Ascending aorta (tissue), 2 donors: ENCODE results near the gene EDN1. TPM values are rescaled to one million over a fixed set of nuclear protein-coding genes. Genes with fewer than 3 reads are reported as not detected.
"Not testable (repeated sequence)": the region's sequence is repeated elsewhere in the genome, so short reads cannot be mapped to it uniquely, and the experiment has no call there.

ENCODE experiments used
- DNase-seq, 2 donors: peaks; one replicate each; pipeline ENCODE4 v3.0.0-alpha.2; 2019; ENCODE audit warnings: low spot score in 2 of 2
- H3K27ac ChIP-seq, 2 donors: fragments of 200-600 bp; sonication (generic); one replicate each; pipeline ENCODE4 v1.5.1; 2016 to 2017; ENCODE audit warnings: mild to moderate bottlenecking in 1 of 2
- H3K27me3 ChIP-seq: fragments of 200-600 bp; sonication (generic); one replicate; pipeline ENCODE4 v1.5.1; 2017
- H3K36me3 ChIP-seq, 2 donors: fragments of 200-600 bp; sonication (generic); one replicate each; pipeline ENCODE4 v1.5.1; 2016
- H3K4me1 ChIP-seq, 2 donors: fragments of 200-600 bp; sonication (generic); one replicate each; pipeline ENCODE4 v1.5.1; 2016 to 2017; ENCODE audit warnings: mild to moderate bottlenecking in 1 of 2
- H3K4me3 ChIP-seq, 2 donors: fragments of 200-600 bp; sonication (generic); one replicate each; pipeline ENCODE4 v1.5.1; 2016 to 2017; ENCODE audit warnings: mild to moderate bottlenecking in 1 of 2
- H3K9me3 ChIP-seq, 2 donors: fragments of 200-600 bp; sonication (generic); one replicate each; pipeline ENCODE4 v1.5.1; 2016
- CTCF ChIP-seq, 3 experiments: fragments of 200-600 bp in 2 of 3; fragments of 450-650 bp in 1 of 3; sonication (generic) in 2 of 3; IDR thresholded peaks; one replicate each; pipeline ENCODE4 v1.5.1; 2016 to 2019; ENCODE audit warnings: antibody characterized with exemption in 3 of 3, mild to moderate bottlenecking in 1 of 3, moderate library complexity in 1 of 3
- intact Hi-C: fragments of 100-400 bp; cut with DNase I; formaldehyde crosslinking; loops from one replicate; pipeline ENCODE4 v1.15.1; 2023
- total RNA-seq: library from RNA; depleted of rRNA; stranded (reverse); fragments of >200 nt; gene quantifications from one replicate; pipeline ENCODE4 v1.1.0, GENCODE V29; 2016

EDN1 gene
- total RNA-seq, 1 donor from 2014 or later = 27.8 TPM

DNA sequence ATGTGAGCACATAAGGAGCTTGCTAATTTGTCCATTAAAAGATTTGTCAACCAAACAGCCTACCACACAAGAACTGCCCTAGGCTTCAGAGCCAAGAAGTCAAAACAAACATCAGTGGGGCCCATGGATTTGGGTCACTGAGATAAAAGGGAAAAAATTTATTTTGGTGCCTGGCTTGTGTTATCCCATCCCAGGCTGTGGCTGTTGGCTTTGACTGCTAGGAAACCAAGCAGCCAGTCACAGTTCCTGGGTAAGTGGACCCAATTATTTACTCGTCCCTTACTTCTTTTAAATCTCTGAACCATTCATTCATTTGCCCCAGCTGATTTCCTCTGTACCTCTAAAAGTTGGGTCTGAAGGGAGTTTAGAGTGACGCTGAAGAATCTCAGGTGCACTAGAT is 41.3 kb downstream of the EDN1 start:
- Histone ChIP-seq H3K36me3 (no peaks in the 10 kb centered on the region), H3K4me1 (peaks cover 0 to 18% of the 10 kb centered on the region in 2 donors), H3K27ac (peak overlapping the region; percentile 69 to 80), H3K9me3 (no peaks in the 10 kb centered on the region), H3K27me3 (no peaks in the 10 kb centered on the region), H3K4me3 (no peak overlapping the region)
- TF ChIP-seq CTCF (IDR thresholded peaks at IDR 0.05) = no peak
- no peak for DNase-seq
- intact Hi-C loops = loop anchor here (2.0 kb wide), 1 partner anchor 17 kb away; no protein-coding TSS in a partner anchor

DNA sequence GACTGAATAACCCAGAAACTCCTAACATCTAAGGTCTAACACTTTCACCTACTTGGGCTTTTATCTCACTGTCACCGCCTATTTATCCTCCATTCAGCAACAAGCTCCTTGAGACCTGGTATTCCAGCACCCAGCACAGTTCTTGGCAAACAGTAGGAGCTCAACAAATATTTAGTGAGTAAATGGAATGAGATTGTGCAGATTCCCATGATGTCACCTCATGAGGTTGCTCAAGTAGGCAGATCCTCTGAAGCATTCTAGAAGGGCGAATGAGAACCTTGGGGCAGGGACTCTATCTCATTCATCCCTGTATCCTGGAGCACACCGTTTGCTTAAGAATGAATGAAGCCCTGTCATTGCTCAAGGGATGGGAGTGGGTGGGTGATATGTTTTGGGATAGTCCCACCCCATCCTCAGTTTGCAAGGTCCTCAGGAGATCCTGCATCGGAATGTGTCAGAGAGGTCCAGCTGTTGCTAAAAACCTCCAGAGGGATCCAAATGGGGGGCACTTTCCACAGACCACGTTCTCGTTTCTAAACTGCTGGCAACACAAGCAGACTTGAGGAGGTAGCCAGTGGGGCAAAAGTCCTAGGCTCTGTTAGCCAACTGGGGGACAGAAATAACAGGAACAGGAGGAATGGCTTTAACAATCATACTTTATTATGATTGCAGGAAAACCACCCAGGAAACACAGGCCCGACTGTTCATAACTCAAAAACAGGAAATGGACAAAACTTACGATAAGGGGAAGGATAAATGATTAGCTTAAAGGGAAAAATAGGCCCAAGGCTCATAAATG is 42.0 kb downstream of the EDN1 start:
- Histone ChIP-seq H3K27me3 (no peaks in the 10 kb centered on the region), H3K4me1 (peaks cover 0 to 18% of the 10 kb centered on the region in 2 donors), H3K36me3 (no peaks in the 10 kb centered on the region), H3K27ac (peak overlapping the region; percentile 69 to 80), H3K4me3 (no peak overlapping the region), H3K9me3 (no peaks in the 10 kb centered on the region)
- DNase-seq = peak in 1 of 2 donors; percentile 71
- no peak for TF ChIP-seq CTCF (IDR thresholded peaks at IDR 0.05)
- intact Hi-C loops = loop anchor here (2.0 kb wide), 1 partner anchor 17 kb away; no protein-coding TSS in a partner anchor

DNA sequence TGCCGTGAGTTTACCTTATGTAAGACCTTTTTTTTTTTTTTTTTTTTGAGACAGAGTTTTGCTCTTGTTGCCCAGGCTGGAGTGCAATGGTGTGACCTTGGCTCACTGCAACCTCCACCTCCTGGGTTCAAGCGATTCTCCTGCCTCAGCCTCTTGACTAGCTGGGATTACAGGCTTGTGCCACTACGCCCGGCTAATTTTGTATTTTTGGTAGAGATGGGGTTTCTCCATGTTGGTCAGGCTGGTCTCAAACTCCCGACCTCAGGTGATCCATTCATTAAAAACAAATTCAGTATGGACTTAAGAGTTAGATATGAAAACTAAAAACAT is 42.6 kb downstream of the EDN1 start:
- H3K27ac ChIP-seq = peak overlapping the region; percentile 69 to 80
- H3K9me3 ChIP-seq, H3K27me3 ChIP-seq, H3K4me3 ChIP-seq, intact Hi-C loops, DNase-seq, H3K36me3 ChIP-seq: not testable (repeated sequence)
- peaks cover 0 to 18% of the 10 kb centered on the region in 2 donors for H3K4me1 ChIP-seq

- peaks cover 0 to 18% of the 10 kb centered on the region in 2 donors for H3K4me1 ChIP-seq
- no peak for DNase-seq
- intact Hi-C loops = no loop called here
- H3K4me3 ChIP-seq = no peak overlapping the region
- H3K27ac ChIP-seq = peak overlapping the region; percentile 69 to 80
- no peak for TF ChIP-seq CTCF (IDR thresholded peaks at IDR 0.05)
- no peaks in the 10 kb centered on the region for H3K27me3 ChIP-seq
- no peaks in the 10 kb centered on the region for H3K9me3 ChIP-seq
- H3K36me3 ChIP-seq = no peaks in the 10 kb centered on the region
Measured at GRCh38 chr6:12333128-12333527, 43.0 kb downstream of the EDN1 start.

GRCh38 chr6:12334526-12335130 is 44.5 kb downstream of the EDN1 start:
- Histone ChIP-seq H3K4me3 (no peak overlapping the region), H3K36me3 (no peaks in the 10 kb centered on the region), H3K4me1 (peaks cover 0 to 18% of the 10 kb centered on the region in 2 donors), H3K27ac (no peak overlapping the region), H3K27me3 (no peaks in the 10 kb centered on the region), H3K9me3 (no peaks in the 10 kb centered on the region)
- DNase-seq = no peak
- TF ChIP-seq CTCF (IDR thresholded peaks at IDR 0.05) = no peak
- intact Hi-C loops = no loop called here

GRCh38 chr6:12335131-12335527 is 45.0 kb downstream of the EDN1 start:
- no peak for TF ChIP-seq CTCF (IDR thresholded peaks at IDR 0.05)
- intact Hi-C loops = no loop called here
- no peak overlapping the region for H3K4me3 ChIP-seq
- DNase-seq = no peak
- H3K4me1 ChIP-seq = peaks cover 0 to 18% of the 10 kb centered on the region in 2 donors
- no peaks in the 10 kb centered on the region for H3K36me3 ChIP-seq
- no peaks in the 10 kb centered on the region for H3K9me3 ChIP-seq
- H3K27ac ChIP-seq = no peak overlapping the region
- H3K27me3 ChIP-seq = no peaks in the 10 kb centered on the region
